Endodermal cell (in vitro differentiated cells): ENCODE data around the gene TOB1. TPM values are rescaled to one million over a fixed set of nuclear protein-coding genes. Genes with fewer than 3 reads are reported as not detected.
A peak's percentile ranks its signal among the peaks of the same experiment; 100 is the strongest.

Source experiments
- DNase-seq: peaks from one replicate; pipeline ENCODE4 v3.0.0-alpha.2; 2017
- H3K27ac ChIP-seq: 2 replicates; pipeline ENCODE4 v1.5.1; 2013; ENCODE audit warnings: mild to moderate bottlenecking, low read depth, low read length, moderate library complexity
- H3K27me3 ChIP-seq: 2 replicates; pipeline ENCODE4 v1.6.1; 2013; ENCODE audit warnings: mild to moderate bottlenecking, low read length, moderate library complexity; ENCODE audit not compliant: insufficient read depth, control insufficient read depth, poor library complexity, severe bottlenecking
- H3K36me3 ChIP-seq: 2 replicates; pipeline ENCODE4 v1.7.0; 2013; ENCODE audit warnings: mild to moderate bottlenecking, low read length, moderate library complexity; ENCODE audit not compliant: control insufficient read depth, insufficient read depth
- H3K4me1 ChIP-seq: one replicate; pipeline ENCODE4 v1.7.0; 2013; ENCODE audit warnings: low read length; ENCODE audit not compliant: control insufficient read depth, insufficient read depth
- H3K4me3 ChIP-seq: 2 replicates; pipeline ENCODE4 v1.5.1; 2013; ENCODE audit warnings: mild to moderate bottlenecking, low read length, moderate library complexity
- H3K9ac ChIP-seq: 2 replicates; pipeline ENCODE4 v1.6.1; 2013; ENCODE audit warnings: mild to moderate bottlenecking, low read length, moderate library complexity; ENCODE audit not compliant: poor library complexity, severe bottlenecking; ENCODE audit errors: extremely low read depth
- H3K9me3 ChIP-seq: 2 replicates; pipeline ENCODE4 v1.6.1; 2013; ENCODE audit warnings: mild to moderate bottlenecking, low read length, moderate library complexity; ENCODE audit not compliant: control insufficient read depth
- H3K27ac Mint-ChIP-seq: 2 replicates; pipeline ENCODE4 v1.8.0; 2020; ENCODE audit warnings: mixed read lengths
- H3K27me3 Mint-ChIP-seq: 2 replicates; pipeline ENCODE4 v1.8.0; 2021; ENCODE audit warnings: mild to moderate bottlenecking, mixed read lengths; ENCODE audit not compliant: insufficient read depth
- H3K36me3 Mint-ChIP-seq: 2 replicates; pipeline ENCODE4 v1.8.0; 2020; ENCODE audit warnings: low read depth, mixed read lengths
- H3K4me1 Mint-ChIP-seq: 2 replicates; pipeline ENCODE4 v1.8.0; 2020; ENCODE audit warnings: mixed read lengths
- H3K4me3 Mint-ChIP-seq: 2 replicates; pipeline ENCODE4 v1.8.0; 2020; ENCODE audit warnings: mild to moderate bottlenecking, moderate library complexity, mixed read lengths
- H3K9me3 Mint-ChIP-seq: 2 replicates; pipeline ENCODE4 v1.8.0; 2020; ENCODE audit warnings: mild to moderate bottlenecking, mixed read lengths
- WGBS, 2 experiments: methylation state at CpG; one replicate each; pipeline versions ENCODE4 v1.1.5 to v1.1.7; 2013; ENCODE audit warnings: missing lambda C conversion rate in 2 of 2, mixed read lengths in 1 of 2; ENCODE audit not compliant: insufficient coverage in 1 of 2, insufficient read length in 1 of 2; 5-methylcytosine and 5-hydroxymethylcytosine counted together
- total RNA-seq, 2 donors: library from RNA; stranded (reverse); fragmentation: NEBNext Ultra II Directional in 1 of 2; extraction: Animal tissue kit (Norgen Biotek cat#: 25700) in 1 of 2; gene quantifications; 2 replicates in 1 of 2; 3 replicates in 1 of 2; pipeline ENCODE4 v1.2.1, GENCODE V29; 2021
- TF ChIP-seq, protein P1 (sequence below): fragments of 200-600 bp; sonication (generic); conservative IDR thresholded peaks from 2 replicates; pipeline ENCODE4 v1.5.0; 2021; ENCODE audit warnings: antibody characterized with exemption, mild to moderate bottlenecking

Gene TOB1
- total RNA-seq, 2 donors from 2014 or later, result 35.5 to 36.3 TPM

DNA sequence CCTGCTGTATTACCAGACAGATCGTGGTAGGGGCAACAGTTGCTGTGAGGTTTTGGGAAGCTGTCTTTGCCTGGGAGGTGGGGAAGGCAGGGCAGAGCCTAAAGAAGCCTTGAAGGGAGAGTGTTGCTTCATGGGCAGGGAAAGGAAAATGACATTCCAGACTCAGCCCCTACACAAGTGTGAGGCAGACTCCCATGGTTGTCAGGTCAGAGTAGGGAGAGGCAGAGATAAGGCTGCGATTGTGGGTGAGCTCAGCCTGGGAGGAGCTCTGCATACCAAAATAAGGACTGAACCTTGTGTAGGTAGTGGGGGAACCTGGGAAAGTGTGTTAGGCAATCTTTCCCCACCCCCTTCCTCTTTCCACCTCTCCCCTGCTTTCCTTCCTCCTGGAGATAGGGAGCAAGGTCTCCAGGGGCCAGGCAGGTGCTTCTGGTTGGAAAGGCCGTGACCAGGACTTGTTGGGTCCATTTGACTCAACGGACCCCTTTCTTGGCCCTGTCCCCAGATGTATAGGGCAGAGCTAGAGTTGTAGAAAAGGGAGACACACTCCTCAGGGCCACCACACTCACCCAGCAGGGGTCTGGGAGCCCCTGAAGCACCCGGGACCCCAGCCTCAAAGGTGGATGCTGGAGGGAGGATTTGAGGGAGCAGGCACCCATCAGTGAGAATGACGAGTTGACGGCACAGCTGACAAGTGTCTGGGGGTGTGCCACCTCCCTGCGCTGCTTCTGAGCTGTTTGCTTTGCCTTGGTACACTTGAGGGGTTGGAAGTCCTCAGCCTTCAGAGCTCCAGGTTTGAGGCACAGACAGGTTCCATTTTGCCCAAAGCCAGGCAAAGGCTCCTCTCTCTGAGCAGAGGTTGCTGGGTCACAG is 18.5 kb upstream of the TOB1 start:
- no peaks in the 10 kb centered on the region for H3K27me3 ChIP-seq
- Mint-ChIP-seq H3K36me3 (no peaks in the 10 kb centered on the region), H3K4me1 (peaks cover 16% of the 10 kb centered on the region), H3K4me3 (no peak overlapping the region), H3K9me3 (peaks cover 5% of the 10 kb centered on the region), H3K27me3 (no peaks in the 10 kb centered on the region), H3K27ac (peak overlapping the region; percentile 86)
- H3K4me3 ChIP-seq, result no peak overlapping the region
- peak overlapping the region; percentile 44 for H3K9ac ChIP-seq
- TF ChIP-seq, protein P1, sequence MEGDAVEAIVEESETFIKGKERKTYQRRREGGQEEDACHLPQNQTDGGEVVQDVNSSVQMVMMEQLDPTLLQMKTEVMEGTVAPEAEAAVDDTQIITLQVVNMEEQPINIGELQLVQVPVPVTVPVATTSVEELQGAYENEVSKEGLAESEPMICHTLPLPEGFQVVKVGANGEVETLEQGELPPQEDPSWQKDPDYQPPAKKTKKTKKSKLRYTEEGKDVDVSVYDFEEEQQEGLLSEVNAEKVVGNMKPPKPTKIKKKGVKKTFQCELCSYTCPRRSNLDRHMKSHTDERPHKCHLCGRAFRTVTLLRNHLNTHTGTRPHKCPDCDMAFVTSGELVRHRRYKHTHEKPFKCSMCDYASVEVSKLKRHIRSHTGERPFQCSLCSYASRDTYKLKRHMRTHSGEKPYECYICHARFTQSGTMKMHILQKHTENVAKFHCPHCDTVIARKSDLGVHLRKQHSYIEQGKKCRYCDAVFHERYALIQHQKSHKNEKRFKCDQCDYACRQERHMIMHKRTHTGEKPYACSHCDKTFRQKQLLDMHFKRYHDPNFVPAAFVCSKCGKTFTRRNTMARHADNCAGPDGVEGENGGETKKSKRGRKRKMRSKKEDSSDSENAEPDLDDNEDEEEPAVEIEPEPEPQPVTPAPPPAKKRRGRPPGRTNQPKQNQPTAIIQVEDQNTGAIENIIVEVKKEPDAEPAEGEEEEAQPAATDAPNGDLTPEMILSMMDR, result no peak
- peak; percentile 86 for DNase-seq
- peaks cover 15% of the 10 kb centered on the region for H3K4me1 ChIP-seq
- peaks cover 3% of the 10 kb centered on the region for H3K9me3 ChIP-seq
- no peaks in the 10 kb centered on the region for H3K36me3 ChIP-seq
- 79 to 83% methylated on average over 7 to 8 of the region's 8 CpGs for WGBS, 2 experiments
- H3K27ac ChIP-seq, result no peak overlapping the region

DNA sequence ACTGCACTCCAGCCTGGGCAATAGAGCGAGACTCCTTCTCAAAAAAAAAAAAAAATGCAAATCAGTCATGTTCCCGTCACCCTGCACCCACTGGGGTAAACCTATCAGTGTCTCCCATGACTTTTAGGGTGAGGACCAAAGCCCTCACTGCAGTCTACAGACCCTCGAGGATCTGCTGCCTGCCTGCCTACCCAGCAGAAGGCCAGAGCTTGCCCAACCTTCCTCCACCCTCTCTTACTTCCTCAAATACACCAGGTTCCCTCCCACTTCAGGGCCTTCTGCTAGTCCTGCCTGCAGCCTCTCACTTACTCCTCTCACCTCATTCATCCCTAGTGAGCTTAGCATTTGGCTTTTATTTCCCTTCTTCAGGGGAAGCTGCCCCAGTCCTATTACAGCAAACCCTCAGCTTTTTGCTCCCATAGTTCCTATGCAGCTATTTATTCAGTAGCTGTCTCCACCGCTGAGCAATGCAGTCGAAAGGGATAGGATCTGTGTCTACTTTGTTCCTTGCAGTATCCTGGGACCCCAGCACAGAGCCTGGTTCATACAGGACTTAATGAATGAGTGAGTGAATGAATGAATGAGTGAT is 17.8 kb upstream of the TOB1 start:
- Histone ChIP-seq H3K27me3 (no peaks in the 10 kb centered on the region), H3K27ac (no peak overlapping the region), H3K4me3 (no peak overlapping the region), H3K4me1 (peaks cover 15% of the 10 kb centered on the region), H3K36me3 (no peaks in the 10 kb centered on the region), H3K9ac (peak overlapping the region; percentile 44), H3K9me3 (peaks cover 7% of the 10 kb centered on the region)
- WGBS, 2 experiments, result 87 to 100% methylated on average over 2 to 5 of the region's 5 CpGs
- no peaks in the 10 kb centered on the region for H3K27me3 Mint-ChIP-seq
- no peaks in the 10 kb centered on the region for H3K36me3 Mint-ChIP-seq
- H3K9me3 Mint-ChIP-seq, result peaks cover 5% of the 10 kb centered on the region
- no peak overlapping the region for H3K4me3 Mint-ChIP-seq
- DNase-seq, result peak; percentile 65
- peak overlapping the region; percentile 86 for H3K27ac Mint-ChIP-seq
- TF ChIP-seq, protein P1, result no peak
- H3K4me1 Mint-ChIP-seq, result peaks cover 12% of the 10 kb centered on the region

DNA sequence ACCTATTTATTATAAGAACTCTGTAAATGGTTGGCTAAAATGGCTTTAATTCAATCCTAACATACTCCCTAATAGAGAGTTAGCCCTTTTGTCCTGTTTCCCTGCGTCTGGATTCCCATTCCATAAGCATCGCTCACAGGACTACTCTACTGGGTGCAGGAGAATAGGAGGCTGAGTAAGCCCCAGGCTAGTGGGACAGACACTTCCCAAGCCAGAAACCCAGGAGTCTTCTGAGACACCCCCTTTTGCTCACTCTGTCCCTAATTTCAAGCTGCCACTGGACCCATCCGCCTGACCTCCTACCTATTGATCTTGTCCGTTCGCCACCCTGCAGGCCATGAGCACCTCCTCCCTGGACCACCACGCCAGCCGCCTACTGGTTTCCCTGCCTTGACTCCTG is 16.7 kb upstream of the TOB1 start:
- H3K4me3 ChIP-seq, result no peak overlapping the region
- TF ChIP-seq, protein P1, result no peak
- peaks cover 15% of the 10 kb centered on the region for H3K4me1 ChIP-seq
- DNase-seq, result peak; percentile 43
- H3K27me3 ChIP-seq, result no peaks in the 10 kb centered on the region
- H3K9me3 ChIP-seq, result peaks cover 7% of the 10 kb centered on the region
- Mint-ChIP-seq H3K4me3 (no peak overlapping the region), H3K36me3 (no peaks in the 10 kb centered on the region), H3K9me3 (peaks cover 5% of the 10 kb centered on the region), H3K27ac (no peak overlapping the region), H3K27me3 (no peaks in the 10 kb centered on the region), H3K4me1 (peaks cover 12% of the 10 kb centered on the region)
- H3K36me3 ChIP-seq, result no peaks in the 10 kb centered on the region
- H3K27ac ChIP-seq, result no peak overlapping the region
- no peak overlapping the region for H3K9ac ChIP-seq
- WGBS, 2 experiments, result 89 to 100% methylated on average over 2 to 7 of the region's 7 CpGs
